C4-2B (cell line): ENCODE results near the gene MBNL3.

Experiments
- ZFX ChIP-seq: fragments of 450-650 bp; IDR thresholded peaks from 2 replicates; pipeline ENCODE4 v1.6.1; 2017
- TF ChIP-seq, protein P1 (sequence below): fragments of 450-650 bp; conservative IDR thresholded peaks from 2 replicates; pipeline ENCODE4 v1.5.1; 2017; ENCODE audit warnings: mild to moderate bottlenecking

- TF ChIP-seq, protein P1, sequence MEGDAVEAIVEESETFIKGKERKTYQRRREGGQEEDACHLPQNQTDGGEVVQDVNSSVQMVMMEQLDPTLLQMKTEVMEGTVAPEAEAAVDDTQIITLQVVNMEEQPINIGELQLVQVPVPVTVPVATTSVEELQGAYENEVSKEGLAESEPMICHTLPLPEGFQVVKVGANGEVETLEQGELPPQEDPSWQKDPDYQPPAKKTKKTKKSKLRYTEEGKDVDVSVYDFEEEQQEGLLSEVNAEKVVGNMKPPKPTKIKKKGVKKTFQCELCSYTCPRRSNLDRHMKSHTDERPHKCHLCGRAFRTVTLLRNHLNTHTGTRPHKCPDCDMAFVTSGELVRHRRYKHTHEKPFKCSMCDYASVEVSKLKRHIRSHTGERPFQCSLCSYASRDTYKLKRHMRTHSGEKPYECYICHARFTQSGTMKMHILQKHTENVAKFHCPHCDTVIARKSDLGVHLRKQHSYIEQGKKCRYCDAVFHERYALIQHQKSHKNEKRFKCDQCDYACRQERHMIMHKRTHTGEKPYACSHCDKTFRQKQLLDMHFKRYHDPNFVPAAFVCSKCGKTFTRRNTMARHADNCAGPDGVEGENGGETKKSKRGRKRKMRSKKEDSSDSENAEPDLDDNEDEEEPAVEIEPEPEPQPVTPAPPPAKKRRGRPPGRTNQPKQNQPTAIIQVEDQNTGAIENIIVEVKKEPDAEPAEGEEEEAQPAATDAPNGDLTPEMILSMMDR, result no peak
- TF ChIP-seq ZFX, result no peak
These were observed 20.8 kb downstream of the MBNL3 start for GRCh38 chrX:132467989-132468388.
